ENCODE data around the gene FGR.

Gene FGR

DNA sequence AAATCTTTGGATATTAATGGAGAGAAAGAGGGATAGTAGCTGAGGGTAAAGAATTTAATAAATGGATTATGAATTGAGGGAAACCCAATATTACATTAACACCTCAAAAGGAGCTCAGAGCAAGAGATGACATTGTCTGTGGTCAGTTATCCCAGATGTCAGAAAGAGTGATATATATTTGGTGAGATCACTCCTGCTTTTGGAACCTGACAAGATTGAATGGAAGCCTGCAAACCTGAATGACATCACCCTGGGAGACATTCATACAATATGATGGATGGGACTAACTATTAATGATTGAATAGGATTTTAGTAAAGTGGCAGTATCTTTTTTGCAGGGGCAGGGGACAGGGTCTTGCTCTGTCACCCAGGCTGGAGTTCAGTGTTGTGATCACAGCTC lies 43.8 kb upstream of the FGR start:
- Histone ChIP-seq H3F3A (ENCODE audit: insufficient read depth) (no peaks in the 10 kb centered on the region), H3K27me3 (ENCODE audit: low read length) (no peaks in the 10 kb centered on the region), H2AFZ (ENCODE audit: low read depth, low read length, severe bottlenecking) (no peak overlapping the region), H3K36me3 (ENCODE audit: low read length) (no peaks in the 10 kb centered on the region), H3K9ac (ENCODE audit: low read length) (no peak overlapping the region), H4K20me1 (ENCODE audit: low read depth, low read length) (no peaks in the 10 kb centered on the region), H3K79me2 (ENCODE audit: insufficient read depth, low read length) (no peaks in the 10 kb centered on the region), H3K4me3 (ENCODE audit: insufficient read depth, low read length, poor library complexity, severe bottlenecking) (no peak overlapping the region), H3K4me2 (ENCODE audit: low read depth, low read length, poor library complexity, severe bottlenecking) (no peak overlapping the region), H3K27ac (ENCODE audit: low read depth, low read length) (no peak overlapping the region), H3K9me2 (replicated peaks; ENCODE audit: insufficient read depth, low read length) (no peaks in the 10 kb centered on the region), H3K9me3 (ENCODE audit: insufficient read depth, low read length) (peaks cover 5% of the 10 kb centered on the region; the same call in 1 of the 2 replicates)
- TF ChIP-seq EZH2phosphoT487 (conservative IDR thresholded peaks at IDR 0.05; ENCODE audit: low read length) = no peak
- TF ChIP-seq, protein P1, sequence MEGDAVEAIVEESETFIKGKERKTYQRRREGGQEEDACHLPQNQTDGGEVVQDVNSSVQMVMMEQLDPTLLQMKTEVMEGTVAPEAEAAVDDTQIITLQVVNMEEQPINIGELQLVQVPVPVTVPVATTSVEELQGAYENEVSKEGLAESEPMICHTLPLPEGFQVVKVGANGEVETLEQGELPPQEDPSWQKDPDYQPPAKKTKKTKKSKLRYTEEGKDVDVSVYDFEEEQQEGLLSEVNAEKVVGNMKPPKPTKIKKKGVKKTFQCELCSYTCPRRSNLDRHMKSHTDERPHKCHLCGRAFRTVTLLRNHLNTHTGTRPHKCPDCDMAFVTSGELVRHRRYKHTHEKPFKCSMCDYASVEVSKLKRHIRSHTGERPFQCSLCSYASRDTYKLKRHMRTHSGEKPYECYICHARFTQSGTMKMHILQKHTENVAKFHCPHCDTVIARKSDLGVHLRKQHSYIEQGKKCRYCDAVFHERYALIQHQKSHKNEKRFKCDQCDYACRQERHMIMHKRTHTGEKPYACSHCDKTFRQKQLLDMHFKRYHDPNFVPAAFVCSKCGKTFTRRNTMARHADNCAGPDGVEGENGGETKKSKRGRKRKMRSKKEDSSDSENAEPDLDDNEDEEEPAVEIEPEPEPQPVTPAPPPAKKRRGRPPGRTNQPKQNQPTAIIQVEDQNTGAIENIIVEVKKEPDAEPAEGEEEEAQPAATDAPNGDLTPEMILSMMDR (IDR thresholded peaks at IDR 0.05; ENCODE audit: insufficient read depth, low read length, poor library complexity, severe bottlenecking) = no peak

DNA sequence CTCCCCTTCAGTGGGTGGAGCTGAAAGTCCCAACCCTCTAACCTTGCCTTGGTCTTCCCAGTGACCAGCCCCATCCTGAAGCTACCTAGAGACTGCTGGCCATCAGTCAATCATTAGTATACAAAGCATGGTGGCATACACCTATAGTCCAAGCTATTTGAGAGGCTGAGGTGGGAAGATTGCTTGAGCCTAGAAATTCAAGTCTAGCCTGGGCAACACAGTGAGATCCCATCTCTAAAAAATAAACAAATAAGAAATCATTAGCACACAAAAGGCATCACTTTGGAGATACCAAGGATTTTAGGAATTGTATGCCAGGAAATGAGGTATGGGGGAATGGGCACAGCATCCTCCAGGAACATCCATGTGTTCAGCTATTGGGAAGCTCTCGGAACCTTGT lies 41.4 kb upstream of the FGR start:
- Histone ChIP-seq H3K4me2 (ENCODE audit: low read depth, low read length, poor library complexity, severe bottlenecking) (no peak overlapping the region), H3K4me3 (ENCODE audit: insufficient read depth, low read length, poor library complexity, severe bottlenecking) (no peak overlapping the region), H3K9me3 (ENCODE audit: insufficient read depth, low read length) (peaks cover 5% of the 10 kb centered on the region; the same call in 1 of the 2 replicates), H3K27ac (ENCODE audit: low read depth, low read length) (no peak overlapping the region), H3K79me2 (ENCODE audit: insufficient read depth, low read length) (no peaks in the 10 kb centered on the region), H3K36me3 (ENCODE audit: low read length) (no peaks in the 10 kb centered on the region), H3K27me3 (ENCODE audit: low read length) (no peaks in the 10 kb centered on the region), H3K9me2 (replicated peaks; ENCODE audit: insufficient read depth, low read length) (no peaks in the 10 kb centered on the region), H3K9ac (ENCODE audit: low read length) (no peak overlapping the region), H4K20me1 (ENCODE audit: low read depth, low read length) (no peaks in the 10 kb centered on the region), H2AFZ (ENCODE audit: low read depth, low read length, severe bottlenecking) (no peak overlapping the region), H3F3A (ENCODE audit: insufficient read depth) (no peaks in the 10 kb centered on the region)
- TF ChIP-seq EZH2phosphoT487 (conservative IDR thresholded peaks at IDR 0.05; ENCODE audit: low read length) = no peak
- TF ChIP-seq, protein P1 (IDR thresholded peaks at IDR 0.05; ENCODE audit: insufficient read depth, low read length, poor library complexity, severe bottlenecking) = no peak

DNA sequence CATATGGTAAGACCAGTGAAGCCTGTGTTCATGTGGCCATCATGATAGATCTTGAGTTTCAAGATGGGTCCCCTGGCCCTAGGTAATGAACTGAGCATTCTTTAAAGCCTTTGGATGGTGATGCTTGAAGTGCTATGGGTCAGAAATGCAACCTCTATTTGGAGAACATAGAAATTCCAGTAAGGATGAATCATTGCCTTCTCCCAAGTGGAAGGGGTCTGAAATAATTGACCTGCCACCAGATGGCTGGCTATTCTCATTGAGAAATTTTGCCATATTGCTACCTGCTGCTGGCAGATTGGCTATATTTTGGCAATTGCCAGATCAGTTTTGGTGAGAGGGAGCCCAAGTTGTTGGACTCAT lies 37.7 kb upstream of the FGR start:
- no peak overlapping the region for H3K9ac ChIP-seq (ENCODE audit: low read length)

More for the DNA sequence above, 37.7 kb upstream of the FGR start:
- Histone ChIP-seq H3K4me3 (ENCODE audit: insufficient read depth, low read length, poor library complexity, severe bottlenecking) (no peak overlapping the region), H3K79me2 (ENCODE audit: insufficient read depth, low read length) (no peaks in the 10 kb centered on the region), H3K36me3 (ENCODE audit: low read length) (no peaks in the 10 kb centered on the region), H3K9me3 (ENCODE audit: insufficient read depth, low read length) (no peaks in the 10 kb centered on the region), H3F3A (ENCODE audit: insufficient read depth) (no peaks in the 10 kb centered on the region), H3K27ac (ENCODE audit: low read depth, low read length) (no peak overlapping the region), H3K27me3 (ENCODE audit: low read length) (no peaks in the 10 kb centered on the region), H4K20me1 (ENCODE audit: low read depth, low read length) (no peaks in the 10 kb centered on the region), H3K4me2 (ENCODE audit: low read depth, low read length, poor library complexity, severe bottlenecking) (no peak overlapping the region), H2AFZ (ENCODE audit: low read depth, low read length, severe bottlenecking) (no peak overlapping the region), H3K9me2 (replicated peaks; ENCODE audit: insufficient read depth, low read length) (no peaks in the 10 kb centered on the region)
- no peak for TF ChIP-seq EZH2phosphoT487 (conservative IDR thresholded peaks at IDR 0.05; ENCODE audit: low read length)
- TF ChIP-seq, protein P1 (IDR thresholded peaks at IDR 0.05; ENCODE audit: insufficient read depth, low read length, poor library complexity, severe bottlenecking) = no peak

Data from SU-DHL-6 (cell line).